HG02884 (cell line): ENCODE data around the gene MYO18A.

Experiments
- ATAC-seq: cut with Tn5 transposase; IDR thresholded peaks from one replicate; pipeline ENCODE4 v1.9.1; 2021; ENCODE audit warnings: mild to moderate bottlenecking, moderate library complexity; ENCODE audit not compliant: unreplicated experiment

The MYO18A gene

DNA sequence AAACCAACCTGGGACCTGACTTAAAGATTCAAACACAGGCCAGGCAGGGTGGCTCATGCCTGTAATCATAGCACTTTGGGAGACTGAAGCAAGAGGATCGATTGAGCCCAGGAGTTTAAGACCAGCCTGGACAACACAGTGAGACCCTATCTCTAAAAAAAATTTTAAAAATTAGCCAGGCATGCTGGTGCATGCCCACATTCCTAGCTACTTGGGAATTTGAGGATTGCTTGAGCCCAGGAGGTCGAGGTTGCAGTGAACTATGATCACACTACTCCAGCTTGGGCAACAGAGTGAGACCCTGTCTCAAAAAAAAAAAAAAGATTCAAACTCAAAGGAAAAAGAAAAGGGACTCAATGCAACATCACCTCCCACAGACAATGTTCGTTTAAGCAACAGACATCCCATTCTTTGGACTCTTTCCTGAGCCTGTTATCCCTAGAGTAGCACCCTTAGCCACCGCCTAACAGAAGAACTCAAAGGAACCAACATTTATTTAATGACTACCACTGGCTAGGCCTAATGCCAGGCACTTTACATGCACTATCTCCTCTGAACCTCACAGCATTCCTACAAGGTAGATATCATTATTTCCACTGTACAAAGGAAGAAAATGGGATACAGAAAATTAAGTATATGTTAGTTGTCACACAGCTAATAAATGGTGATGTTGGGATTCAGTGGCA lies 12.7 kb downstream of the MYO18A start:
- no peak for ATAC-seq

DNA sequence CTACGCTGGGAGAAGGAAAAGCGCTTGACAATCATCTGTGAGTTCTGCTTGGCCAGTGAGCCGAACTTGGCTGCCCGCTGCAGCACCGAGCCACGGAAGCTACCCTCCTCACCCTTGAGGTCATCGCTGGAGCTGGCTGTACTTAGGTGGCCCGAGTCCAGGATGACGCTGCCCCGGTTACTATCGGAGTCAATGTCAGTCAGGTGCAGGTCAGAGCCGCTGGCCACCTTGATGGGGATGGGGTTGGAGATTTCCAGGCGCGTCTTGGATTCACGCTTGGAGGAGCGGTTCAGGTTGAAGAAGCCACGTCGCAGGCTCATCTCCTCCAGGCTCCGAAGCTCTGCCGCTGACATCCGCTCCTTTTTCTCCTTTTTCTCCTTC lies 13.7 kb downstream of the MYO18A start:
- no peak for ATAC-seq

DNA sequence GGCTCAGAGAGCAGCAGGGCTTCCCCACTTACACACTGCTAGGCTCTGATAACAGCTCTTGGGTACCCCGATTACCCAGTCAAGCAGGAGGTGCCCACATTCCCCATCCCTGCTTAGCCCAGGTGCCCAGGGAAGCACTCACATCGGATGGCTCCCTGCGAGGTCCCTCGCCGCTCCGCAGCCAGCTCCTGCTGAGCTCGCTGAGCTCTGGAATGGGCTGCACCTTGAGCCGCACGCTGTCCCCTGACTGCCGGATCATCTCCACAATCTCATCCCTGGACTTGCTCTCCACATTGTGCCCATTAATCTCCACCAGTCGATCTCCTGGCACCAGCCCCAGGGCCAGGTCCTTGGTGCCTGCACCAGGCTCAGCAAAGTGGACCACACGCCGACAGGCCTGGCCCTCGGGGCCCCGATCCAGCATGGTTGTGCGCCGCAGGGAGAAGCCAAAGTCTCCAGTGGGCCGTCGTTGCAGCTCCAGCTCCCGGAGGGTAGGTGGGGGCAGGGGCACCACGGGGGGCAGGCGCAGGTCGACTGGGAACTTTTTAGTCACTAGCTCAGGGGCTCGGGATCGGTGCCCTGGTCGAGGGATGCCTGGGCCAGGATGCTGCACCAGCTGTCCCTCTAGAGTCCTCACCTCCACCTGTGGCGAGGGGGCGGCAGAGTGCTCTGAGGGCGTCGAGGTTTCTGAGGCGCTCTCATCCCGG lies 14.2 kb downstream of the MYO18A start:
- ATAC-seq = no peak

DNA sequence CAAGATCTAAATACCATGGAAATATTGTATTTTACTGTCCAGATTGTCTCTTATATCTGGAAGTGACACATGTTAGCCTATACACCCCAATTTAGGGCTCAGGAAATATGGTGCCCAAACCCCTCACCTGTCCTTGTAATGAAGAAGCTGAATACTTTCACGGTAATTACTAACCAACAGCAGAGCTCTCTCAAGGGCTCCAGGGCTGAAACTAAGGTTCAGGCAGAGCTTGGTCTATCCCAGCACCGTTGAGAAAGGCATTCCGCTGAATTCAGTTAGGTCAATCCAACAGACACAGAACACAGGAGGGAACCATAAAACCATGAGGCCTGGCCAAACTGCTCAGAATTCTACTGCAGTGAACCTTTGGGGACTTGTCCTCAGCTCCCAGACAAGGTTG lies 14.9 kb downstream of the MYO18A start:
- no peak for ATAC-seq

- no peak for ATAC-seq
Measured at GRCh38 chr17:29163563-29163962, 16.6 kb downstream of the MYO18A start.

DNA sequence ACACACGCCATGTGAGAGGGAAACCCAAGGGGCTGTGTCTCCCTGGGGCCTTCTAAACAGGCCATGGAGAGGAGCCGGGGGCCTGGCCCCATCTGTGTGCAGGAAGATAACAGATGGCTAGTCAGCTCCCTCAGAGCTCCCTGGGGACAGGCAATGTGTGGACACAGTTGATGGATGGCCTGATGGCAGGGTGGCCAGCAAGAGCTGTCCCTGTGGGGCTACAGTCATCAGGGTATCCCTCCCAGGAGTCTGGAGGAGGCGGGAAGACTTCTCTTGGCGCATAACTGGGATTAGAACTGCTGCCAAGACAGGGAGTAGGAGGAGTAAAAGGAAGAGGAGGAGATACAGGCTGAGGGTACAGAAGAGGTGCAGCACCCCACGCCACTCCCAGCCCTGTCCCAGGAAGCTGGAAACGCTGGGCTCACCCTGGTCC lies 17.3 kb downstream of the MYO18A start:
- ATAC-seq = no peak

GRCh38 chr17:29162082-29162908 lies 17.9 kb downstream of the MYO18A start:
- ATAC-seq = no peak

- ATAC-seq = no peak
Measured at GRCh38 chr17:29160253-29160652, 19.9 kb downstream of the MYO18A start.

- no peak for ATAC-seq
Measured at GRCh38 chr17:29159306-29159860, 20.8 kb downstream of the MYO18A start.

DNA sequence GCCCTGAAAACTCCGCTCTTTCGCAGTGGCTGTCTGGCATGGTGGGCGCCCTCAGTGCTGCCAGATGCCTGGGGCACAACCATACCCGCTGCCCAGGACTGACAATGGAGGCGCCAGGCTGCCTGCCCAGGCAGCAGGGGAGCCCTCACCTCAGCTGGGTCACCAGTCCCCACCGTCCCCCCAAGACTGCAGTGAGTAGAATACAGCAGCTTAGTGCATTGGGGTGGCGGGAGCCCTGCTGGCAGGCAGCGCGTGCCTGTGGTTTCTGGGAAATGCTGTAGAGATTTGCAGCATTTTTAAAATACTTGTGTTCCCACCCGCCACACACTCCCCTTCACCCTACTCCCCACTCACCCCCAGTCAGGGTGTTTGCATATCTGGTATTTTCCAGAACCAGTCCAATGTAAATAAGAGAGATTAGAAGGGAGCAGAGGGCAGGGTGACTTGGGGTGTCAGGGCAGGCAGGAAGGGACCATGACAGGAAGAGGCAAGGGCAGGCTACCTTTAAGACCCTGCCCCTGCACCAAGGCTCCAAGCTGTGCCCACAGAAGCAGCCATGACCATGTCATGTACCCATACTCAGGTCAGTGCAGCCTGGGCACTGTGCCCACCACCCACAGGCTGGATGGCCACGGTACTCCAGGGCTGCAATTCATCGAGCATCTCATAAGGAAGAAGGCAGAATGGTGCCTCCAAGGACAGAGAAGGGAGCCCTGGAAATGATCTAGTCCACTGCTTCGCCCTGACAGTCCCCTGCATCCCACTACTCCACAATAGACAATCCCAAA lies 21.5 kb downstream of the MYO18A start:
- no peak for ATAC-seq

GRCh38 chr17:29158096-29158487 lies 22.1 kb downstream of the MYO18A start:
- ATAC-seq = no peak

DNA sequence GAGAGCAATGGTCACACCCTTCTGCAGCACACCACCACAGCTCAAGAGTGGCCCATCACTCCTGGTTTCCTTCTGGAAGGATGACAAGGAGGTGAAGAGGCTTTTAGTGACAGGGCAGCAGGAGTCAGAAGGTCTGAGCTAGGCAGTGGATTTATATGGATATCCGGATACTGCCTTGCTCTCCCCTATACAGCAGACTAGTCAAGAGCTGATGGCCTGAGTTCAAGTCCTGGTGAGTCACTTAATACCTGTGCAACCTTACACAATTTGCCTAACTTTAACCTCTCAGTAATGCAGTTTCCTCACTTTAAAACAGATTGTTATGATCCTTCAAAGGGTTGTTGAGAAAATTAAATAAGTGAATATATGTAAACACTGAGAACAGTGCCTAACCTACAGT lies 22.9 kb downstream of the MYO18A start:
- no peak for ATAC-seq

GRCh38 chr17:29156781-29157180 lies 23.4 kb downstream of the MYO18A start:
- ATAC-seq = no peak

DNA sequence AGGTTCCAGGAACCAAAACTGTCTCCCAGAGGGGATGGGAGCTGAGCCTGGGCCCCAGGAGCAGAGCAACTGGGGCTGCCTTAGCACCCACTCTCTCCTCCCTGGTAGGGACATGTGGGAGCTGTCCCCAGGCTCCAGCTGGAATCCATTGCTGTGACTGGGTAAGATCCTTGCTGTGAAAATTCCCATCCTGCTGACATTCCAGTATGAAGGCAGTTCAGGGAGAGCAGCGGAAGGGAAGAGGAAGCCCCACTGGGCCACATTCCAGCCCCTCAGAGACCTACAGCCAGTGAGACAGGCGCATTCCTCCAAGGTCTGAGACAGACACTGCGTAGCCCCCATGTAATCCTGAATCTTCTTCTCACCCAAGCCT lies 24.2 kb downstream of the MYO18A start:
- no peak for ATAC-seq

DNA sequence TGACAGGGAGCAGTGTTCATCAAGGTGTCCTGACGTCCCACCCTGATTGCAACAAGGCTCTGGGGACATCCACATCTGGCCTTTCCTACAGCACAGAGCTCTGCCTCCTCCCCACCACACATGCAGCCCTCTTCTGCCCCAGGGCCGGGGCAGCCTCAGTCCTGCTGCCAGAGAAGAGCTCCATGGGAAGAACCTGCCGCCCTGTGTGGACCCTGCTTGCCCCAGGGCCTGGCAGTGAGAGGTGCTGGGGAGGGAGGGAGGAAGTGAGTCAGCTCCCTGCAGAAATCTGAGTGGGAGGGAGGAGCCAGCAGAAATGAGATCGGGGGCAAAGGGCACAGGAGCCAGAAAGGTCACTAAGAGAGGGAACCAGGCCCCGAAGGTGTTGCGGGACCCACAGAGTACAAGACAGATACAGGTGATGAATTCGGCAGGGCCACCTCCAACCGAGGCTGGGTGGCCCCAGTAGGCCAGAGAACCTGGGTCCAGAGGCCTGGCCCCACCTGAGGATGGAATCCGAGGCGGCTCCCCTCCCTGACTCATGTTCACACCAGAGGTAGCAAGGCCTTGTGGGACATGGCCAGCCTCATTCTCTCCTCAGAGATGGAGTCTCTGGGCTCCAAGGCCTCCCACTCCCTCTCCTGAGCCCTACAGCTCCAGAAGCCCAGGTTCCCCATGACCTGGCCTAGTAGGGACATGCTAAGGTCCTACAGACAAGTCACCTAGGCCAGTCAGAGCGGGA lies 24.8 kb downstream of the MYO18A start:
- no peak for ATAC-seq

DNA sequence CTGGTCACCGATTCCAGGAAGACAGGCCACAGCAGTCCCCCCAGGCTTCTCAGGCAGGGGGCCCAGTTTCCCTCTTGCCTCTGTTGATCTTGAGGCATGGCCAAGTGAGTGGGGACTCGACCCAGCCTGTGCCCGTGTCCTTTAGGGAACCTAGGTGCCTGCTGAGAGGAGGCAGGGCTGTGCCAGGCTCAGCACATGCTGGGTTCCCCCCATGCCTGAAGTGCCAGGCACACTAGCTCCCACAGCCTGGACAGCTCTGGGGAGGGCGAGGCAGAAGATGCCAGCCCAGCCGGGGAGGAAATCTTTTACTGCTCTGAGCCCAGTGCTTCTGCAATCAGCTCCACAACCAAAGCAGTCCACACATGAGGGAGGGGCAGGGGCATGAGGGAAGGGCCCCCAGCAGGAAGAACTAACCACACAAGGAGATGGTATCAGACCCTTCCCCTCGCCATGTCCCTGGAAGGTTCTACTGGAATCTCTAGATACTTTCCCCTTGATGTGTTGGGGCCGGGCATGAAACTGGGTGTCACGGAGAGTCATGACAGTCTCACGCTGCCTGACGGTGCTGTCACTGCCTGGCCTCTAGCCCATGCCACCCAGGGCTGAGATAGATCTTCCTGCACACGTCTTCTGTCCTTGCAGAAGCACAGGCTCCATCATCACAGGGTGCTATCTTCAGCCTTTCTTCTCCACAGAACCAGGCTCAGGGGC lies 25.5 kb downstream of the MYO18A start:
- ATAC-seq = no peak

DNA sequence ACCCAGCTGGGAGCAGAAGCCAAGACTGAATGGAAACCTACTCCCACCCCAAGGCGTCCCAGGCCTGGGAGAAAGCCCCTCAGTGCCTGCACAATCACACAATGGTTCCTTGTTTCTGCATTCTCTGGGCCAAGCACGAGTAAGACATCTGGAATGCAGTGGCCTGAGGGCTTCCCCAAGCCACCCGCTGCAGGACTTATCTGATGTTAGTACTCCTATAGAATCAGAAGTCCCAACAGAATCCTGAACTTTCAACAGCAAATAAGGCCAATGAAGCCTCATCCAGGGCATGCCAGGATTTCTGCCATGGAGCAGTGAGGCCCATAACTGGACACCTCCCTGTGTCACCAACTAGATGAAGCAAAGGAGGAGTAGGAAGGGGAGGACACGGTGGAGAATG lies 28.6 kb downstream of the MYO18A start:
- no peak for ATAC-seq

- ATAC-seq = no peak
Measured at GRCh38 chr17:29150161-29150560, 30.0 kb downstream of the MYO18A start.

GRCh38 chr17:29149431-29150064 lies 30.6 kb downstream of the MYO18A start:
- ATAC-seq = no peak
